H1 (cell line): ENCODE data around the gene APOBEC3C. TPM values are rescaled to one million over a fixed set of nuclear protein-coding genes. Genes with fewer than 3 reads are reported as not detected.

Source experiments
- CEBPB ChIP-seq: IDR thresholded peaks from 2 replicates; pipeline ENCODE4 v1.6.1; 2012; ENCODE audit warnings: low read depth, low read length
- CREB1 ChIP-seq: IDR thresholded peaks from 2 replicates; pipeline ENCODE4 v1.6.1; 2012; ENCODE audit warnings: inconsistent platforms
- EGR1 ChIP-seq: IDR thresholded peaks from 2 replicates; pipeline ENCODE4 v1.6.1; 2011; ENCODE audit warnings: low read depth, low read length, borderline replicate concordance
- HDAC6 ChIP-seq: IDR thresholded peaks from one replicate; pipeline ENCODE4 v1.7.1; 2012; ENCODE audit warnings: low read depth, mild to moderate bottlenecking, inconsistent platforms, low read length, moderate library complexity
- JUND ChIP-seq: IDR thresholded peaks from 2 replicates; pipeline ENCODE4 v1.6.1; 2011; ENCODE audit warnings: mild to moderate bottlenecking, improper control_type of control experiment, low read length
- KDM5A ChIP-seq: fragments of 200-600 bp; IDR thresholded peaks from 2 replicates; pipeline ENCODE4 v1.7.1; 2012; ENCODE audit warnings: mild to moderate bottlenecking, low read length, inconsistent platforms, mixed read lengths
- MAFK ChIP-seq: IDR thresholded peaks from 2 replicates; pipeline ENCODE4 v1.6.1; 2012; ENCODE audit warnings: low read depth, mild to moderate bottlenecking, improper control_type of control experiment, low read length
- PHF8 ChIP-seq: fragments of 200-600 bp; sonication (generic); conservative IDR thresholded peaks from 2 replicates; pipeline ENCODE4 v1.7.1; 2012; ENCODE audit warnings: low read depth, mild to moderate bottlenecking, inconsistent platforms, low read length, moderate library complexity
- POLR2A ChIP-seq, 2 experiments: IDR thresholded peaks; 1 replicate in 1 of 2; 2 replicates in 1 of 2; pipeline ENCODE4 v1.6.1; 2011; ENCODE audit warnings: low read depth in 2 of 2, low read length in 2 of 2, mild to moderate bottlenecking in 2 of 2; ENCODE audit errors: control extremely low read depth in 1 of 2
- RAD21 ChIP-seq, 2 experiments: IDR thresholded peaks in 1 of 2; conservative IDR thresholded peaks in 1 of 2; 2 replicates each; pipeline ENCODE4 v1.6.1; 2011; ENCODE audit warnings: low read depth in 2 of 2, low read length in 2 of 2, improper control_type of control experiment in 1 of 2, inconsistent platforms in 1 of 2, mild to moderate bottlenecking in 1 of 2, moderate library complexity in 1 of 2
- RNF2 ChIP-seq: fragments of 200-900, 300-1000 bp; sonication (generic); IDR thresholded peaks from 2 replicates; pipeline ENCODE4 v1.7.1; 2016; ENCODE audit warnings: borderline replicate concordance, low read depth, mild to moderate bottlenecking, antibody characterized with exemption, low read length; ENCODE audit not compliant: poor library complexity, severe bottlenecking; ENCODE audit errors: missing control alignments
- RXRA ChIP-seq: IDR thresholded peaks from 2 replicates; pipeline ENCODE4 v1.6.1; 2011; ENCODE audit warnings: low read depth, mild to moderate bottlenecking, low read length, moderate library complexity; ENCODE audit not compliant: insufficient read depth
- TAF7 ChIP-seq: optimal IDR thresholded peaks from 2 replicates; pipeline ENCODE3; 2011; ENCODE audit warnings: low read depth, mild to moderate bottlenecking, inconsistent platforms, low read length, moderate library complexity, borderline replicate concordance
- TBP ChIP-seq: IDR thresholded peaks from 2 replicates; pipeline ENCODE4 v1.6.1; 2011; ENCODE audit warnings: low read depth, low read length, improper control_type of control experiment
- ZNF274 ChIP-seq: IDR thresholded peaks from 2 replicates; pipeline ENCODE4 v1.7.0; 2012; ENCODE audit warnings: low read length, borderline replicate concordance; ENCODE audit errors: extremely low read depth
- polyA plus RNA-seq, 7 experiments: library from polyadenylated mRNA; depleted of rRNA in 3 of 7; stranded (reverse) in 5 of 7; unstranded in 2 of 7; fragments of >200 nt in 5 of 7; fragments of 200-250 nt in 2 of 7; gene quantifications; 1 replicate in 5 of 7; 2 replicates in 1 of 7; 4 replicates in 1 of 7; pipeline versions ENCODE4 v1.2.1 to v1.2.3, GENCODE V29; 2011 to 2013; ENCODE audit warnings: missing spikeins in 2 of 7, mixed read lengths in 2 of 7
- total RNA-seq: library from RNA; stranded (reverse); fragmentation: NEBNext Ultra II Directional; extraction: Animal tissue kit (Norgen Biotek cat#: 25700); gene quantifications from 2 replicates; pipeline ENCODE4 v1.2.1, GENCODE V29; 2021
- TF ChIP-seq, protein P1 (sequence below): IDR thresholded peaks from 2 replicates; pipeline ENCODE4 v1.6.1; 2011; ENCODE audit warnings: low read length, improper control_type of control experiment
- TF ChIP-seq, protein P2 (sequence below): IDR thresholded peaks from 2 replicates; pipeline ENCODE4 v1.6.1; 2012; ENCODE audit warnings: inconsistent platforms
- TF ChIP-seq, protein P3 (sequence below): IDR thresholded peaks from 2 replicates; pipeline ENCODE4 v1.6.1; 2011; ENCODE audit warnings: low read depth, mild to moderate bottlenecking, low read length; ENCODE audit not compliant: insufficient read depth

The APOBEC3C gene
- total and polyA plus RNA-seq, 2 of the 8 experiments (the other 6 are each of a cell fraction or from before 2014, with no cell fraction given): 20.3 to 23.3 TPM

DNA sequence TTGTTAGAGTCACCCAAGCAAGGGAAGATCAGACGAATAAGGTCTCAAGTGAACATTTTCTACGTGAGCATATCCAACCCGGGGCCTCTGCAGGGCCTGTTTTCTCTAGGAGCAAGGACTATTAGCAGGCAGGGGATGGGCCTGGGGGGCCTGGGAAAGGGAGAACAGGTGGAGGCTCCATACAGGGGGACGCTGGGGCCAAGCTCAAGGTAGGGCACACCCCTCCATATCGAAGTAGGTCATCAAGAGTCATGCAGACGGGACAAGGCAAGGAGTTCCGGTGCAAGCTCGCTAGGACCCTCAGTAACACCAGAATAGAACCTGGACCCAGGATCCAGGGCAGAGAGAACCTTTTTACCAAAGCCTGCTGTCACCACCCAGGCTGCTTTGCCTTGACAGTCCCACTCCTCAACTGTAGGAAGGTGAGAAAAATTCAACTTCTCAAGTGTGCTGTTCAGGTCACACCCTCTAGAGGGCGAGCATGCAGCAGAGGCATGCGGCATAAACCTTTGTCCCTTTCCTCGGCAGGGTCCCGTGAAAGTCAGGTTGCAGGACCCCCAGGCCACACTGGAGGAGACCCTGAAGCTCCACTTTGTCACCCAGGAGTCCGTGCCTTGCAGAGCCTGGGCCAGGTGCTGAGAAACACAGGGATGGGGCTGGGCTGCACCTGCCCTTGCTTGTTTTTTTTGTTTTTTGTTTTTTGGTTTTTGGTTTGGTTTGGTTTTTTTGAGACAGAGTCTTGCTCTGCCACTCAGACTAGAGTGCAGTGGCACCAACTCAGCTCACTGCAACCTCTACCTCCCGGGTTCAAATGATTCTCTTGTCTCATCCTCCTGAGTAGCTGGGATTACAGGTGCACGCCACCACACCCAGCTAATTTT lies 40.5 kb upstream of the APOBEC3C start (continued):
- TF ChIP-seq, protein P1, sequence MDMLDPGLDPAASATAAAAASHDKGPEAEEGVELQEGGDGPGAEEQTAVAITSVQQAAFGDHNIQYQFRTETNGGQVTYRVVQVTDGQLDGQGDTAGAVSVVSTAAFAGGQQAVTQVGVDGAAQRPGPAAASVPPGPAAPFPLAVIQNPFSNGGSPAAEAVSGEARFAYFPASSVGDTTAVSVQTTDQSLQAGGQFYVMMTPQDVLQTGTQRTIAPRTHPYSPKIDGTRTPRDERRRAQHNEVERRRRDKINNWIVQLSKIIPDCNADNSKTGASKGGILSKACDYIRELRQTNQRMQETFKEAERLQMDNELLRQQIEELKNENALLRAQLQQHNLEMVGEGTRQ: no peak
- TF ChIP-seq RAD21 (IDR thresholded peaks at IDR 0.05 in 1 of 2, conservative IDR thresholded peaks at IDR 0.05 in 1 of 2; ENCODE audit: low read depth in 2 of 2, low read length in 2 of 2) (peak; percentile 85 to 86), HDAC6 (no peak), JUND (no peak), MAFK (no peak), ZNF274 (no peak), EGR1 (no peak), CEBPB (no peak), POLR2A (IDR thresholded peaks at IDR 0.05; ENCODE audit: control extremely low read depth in 1 of 2, low read depth in 2 of 2, low read length in 2 of 2) (no peak), RXRA (no peak), PHF8 (no peak), TBP (no peak), TAF7 (no peak), CREB1 (no peak; the same call in 1 of the 2 replicates), KDM5A (no peak), RNF2 (no peak)
- TF ChIP-seq, protein P2, sequence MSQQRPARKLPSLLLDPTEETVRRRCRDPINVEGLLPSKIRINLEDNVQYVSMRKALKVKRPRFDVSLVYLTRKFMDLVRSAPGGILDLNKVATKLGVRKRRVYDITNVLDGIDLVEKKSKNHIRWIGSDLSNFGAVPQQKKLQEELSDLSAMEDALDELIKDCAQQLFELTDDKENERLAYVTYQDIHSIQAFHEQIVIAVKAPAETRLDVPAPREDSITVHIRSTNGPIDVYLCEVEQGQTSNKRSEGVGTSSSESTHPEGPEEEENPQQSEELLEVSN: no peak
- TF ChIP-seq, protein P3, sequence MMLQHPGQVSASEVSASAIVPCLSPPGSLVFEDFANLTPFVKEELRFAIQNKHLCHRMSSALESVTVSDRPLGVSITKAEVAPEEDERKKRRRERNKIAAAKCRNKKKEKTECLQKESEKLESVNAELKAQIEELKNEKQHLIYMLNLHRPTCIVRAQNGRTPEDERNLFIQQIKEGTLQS: no peak
